CD4-positive, alpha-beta T cell treated with Interleukin-10 for 1 hour (primary cell): Measurements from ENCODE around the gene LRRN4CL.
"Not testable (repeated sequence)": the region's sequence is repeated elsewhere in the genome, so short reads cannot be mapped to it uniquely, and the experiment has no call there.

Experiments
- DNase-seq: peaks from one replicate; pipeline ENCODE4 v3.0.0-alpha.2; 2020

LRRN4CL gene

DNA sequence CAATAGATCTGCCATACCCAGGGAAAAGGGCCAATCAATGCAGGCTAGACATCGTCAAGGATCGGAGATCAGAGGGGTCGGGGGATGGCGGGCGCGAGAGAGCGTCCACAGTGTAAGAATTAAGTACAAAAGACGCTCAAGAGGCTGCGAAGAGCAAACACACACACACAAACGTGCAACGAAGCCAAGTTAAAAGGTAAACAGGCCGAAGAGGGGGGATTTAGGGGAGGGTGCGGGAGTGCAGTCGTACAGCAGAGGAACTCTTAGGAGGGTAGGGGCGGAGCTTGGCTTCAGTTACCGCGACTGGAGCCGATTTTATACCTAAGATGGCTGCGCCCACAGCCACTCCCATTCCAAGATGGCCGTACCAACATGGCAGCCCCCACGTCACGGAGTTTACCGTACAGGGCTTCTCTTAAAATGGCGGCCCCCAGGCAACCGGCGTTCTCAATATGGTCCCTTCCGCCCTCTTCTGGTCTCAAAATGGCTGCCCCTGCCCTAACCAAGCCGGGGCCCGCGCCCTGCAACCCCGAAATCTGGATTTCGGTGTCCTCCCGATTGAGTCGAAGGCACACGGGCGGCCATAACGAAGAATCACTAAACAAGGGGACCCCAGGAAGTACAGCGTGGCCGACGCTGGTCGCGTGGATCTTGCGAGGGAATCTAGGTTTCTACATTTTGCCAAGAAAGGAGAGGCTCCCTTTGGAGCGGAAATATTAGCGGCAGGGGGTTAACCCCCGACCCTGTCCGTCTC, 20.1 kb upstream of the LRRN4CL start:
- DNase-seq = peak; percentile 98

DNA sequence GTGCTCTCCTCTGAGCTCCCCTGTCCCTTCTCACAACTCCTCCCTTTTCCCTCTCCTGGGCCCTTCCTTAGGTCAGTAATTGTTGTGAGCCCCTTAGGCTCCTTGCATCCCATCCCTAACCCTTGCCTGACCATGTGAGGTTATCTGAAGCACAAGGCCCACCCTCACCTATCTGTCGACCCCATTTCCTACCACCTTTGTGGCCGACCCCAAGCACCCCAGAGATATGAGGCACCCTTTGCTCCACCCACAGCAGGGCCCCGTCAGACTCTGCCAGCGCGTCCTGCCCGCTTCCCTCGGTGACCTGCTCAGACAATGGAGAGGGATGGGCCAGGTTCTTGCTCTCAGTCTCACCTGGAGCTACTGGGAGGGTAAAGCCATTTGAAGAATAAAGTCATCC, 19.5 kb upstream of the LRRN4CL start:
- peak; percentile 59 for DNase-seq

DNA sequence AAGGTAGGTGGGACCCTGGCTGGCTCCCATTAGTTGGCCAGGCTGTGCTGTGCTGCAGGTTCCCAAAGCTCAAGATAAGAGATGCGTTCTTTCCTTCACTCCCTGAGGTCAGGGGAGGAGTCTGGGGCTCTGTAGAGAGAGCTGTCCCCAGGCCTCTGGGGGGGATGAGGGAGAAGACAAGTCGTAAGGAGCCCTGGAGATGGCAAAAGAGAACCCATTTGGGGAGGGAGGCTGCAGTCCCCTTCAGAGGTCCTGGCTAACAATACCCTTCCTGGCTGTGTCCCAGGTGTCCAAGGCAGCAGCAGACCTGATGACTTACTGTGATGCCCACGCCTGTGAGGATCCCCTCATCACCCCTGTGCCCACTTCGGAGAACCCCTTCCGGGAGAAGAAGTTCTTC, 19.1 kb upstream of the LRRN4CL start:
- DNase-seq = no peak

DNA sequence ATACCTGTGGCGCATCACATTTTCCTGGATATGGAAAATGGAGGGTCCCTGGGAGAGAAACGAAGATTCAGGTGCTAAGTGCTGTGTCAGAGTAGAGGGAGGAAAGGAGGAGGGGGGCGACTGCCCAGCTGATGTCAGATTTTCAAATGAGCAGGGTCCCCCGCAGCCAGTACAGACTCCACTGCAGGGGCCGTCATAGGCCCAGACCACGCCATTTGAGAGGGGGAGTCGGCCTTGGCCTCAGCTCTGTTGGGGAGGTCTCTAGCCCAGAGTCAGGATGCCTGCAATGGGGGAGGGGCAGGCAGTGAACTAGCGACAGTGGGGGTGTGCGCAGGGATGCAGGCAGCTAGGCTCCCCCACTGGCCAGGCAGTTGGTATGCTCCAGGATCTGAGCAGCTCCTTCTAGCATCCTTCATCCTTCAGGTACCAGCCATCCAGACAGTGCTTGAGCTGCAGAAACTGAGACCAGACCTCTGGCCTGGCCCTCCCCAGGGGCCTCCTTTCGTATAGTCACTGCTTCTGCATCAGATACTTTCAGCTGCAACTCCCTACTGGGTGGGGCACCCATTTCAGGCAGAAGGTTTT, 18.0 kb upstream of the LRRN4CL start, which contains the start of the genes BSCL2 and GNG3:
Gene BSCL2, minus strand, starts transcription at position 148 of the 585 bp plus-strand sequence. CDS start 229 bp downstream, outside the sequence.
Gene GNG3, plus strand, starts transcription at position 400 of the 585 bp plus-strand sequence. CDS start 620 bp downstream, outside the sequence.
- no peak for DNase-seq

DNA sequence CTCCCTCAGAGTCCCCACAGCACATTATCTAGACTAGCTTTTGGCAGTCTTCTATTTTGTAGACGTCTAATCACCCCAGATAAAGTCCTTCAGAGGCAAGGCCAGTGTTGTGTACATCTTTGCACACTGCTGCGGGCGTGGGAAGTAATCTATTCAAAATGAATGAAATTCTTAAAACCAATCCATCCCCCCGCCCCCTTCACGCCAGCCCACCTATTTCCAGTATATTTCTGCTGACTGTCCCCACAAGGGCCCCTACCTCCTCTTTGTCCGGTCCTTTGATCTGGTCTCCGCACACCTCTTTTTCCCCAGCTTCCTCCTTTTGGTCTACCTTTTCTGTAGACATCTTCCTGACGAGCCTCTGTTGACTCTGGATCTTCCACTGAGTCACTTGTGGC, 17.5 kb upstream of the LRRN4CL start:
- no peak for DNase-seq

DNA sequence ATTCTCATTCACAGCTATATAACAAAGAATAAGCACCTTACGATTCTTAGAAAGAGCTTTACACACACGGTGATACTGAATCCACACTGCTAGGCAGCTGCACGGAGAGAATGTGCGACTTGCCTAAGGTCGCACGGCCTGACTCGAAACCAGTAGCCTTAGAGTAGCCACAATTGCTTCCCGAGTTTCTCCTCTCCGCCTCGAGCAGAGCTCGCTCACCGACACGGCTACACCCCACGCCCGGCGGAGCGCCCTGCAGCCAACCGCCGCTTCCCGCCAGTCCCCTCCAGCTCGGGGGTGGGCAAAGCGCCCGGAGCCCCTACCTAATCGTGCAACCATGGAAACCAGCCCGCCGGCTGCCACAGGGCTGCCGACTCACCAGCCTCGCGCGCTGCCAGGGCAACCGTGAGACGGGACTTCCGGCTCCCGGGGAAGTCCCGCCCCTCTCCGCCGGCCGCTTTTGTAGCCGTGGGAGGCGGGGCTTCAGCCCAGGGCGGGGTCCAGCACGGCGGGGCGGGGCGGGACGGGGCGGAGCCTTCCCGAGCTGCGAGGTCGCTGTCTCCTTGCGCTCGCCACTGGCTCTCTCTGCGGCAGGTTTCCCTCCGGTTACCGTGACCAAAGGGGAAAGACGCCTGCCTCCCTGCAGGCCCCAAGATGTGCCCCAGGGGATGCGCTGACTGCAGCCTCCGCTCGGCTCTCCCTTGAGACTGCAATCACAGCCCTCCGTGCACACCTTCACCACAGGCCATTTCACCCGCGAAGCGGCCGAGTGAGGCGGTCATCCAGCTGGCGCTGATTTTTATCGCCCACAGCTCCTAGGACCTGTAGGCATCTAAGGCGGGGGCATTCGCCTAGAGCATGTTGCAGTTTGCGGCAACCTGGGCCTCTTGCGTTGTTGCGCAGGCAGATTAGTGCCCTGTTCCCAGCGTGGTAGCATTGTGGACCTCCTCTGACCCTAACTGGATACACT, 16.8 kb upstream of the LRRN4CL start:
- DNase-seq = peak; percentile 94

DNA sequence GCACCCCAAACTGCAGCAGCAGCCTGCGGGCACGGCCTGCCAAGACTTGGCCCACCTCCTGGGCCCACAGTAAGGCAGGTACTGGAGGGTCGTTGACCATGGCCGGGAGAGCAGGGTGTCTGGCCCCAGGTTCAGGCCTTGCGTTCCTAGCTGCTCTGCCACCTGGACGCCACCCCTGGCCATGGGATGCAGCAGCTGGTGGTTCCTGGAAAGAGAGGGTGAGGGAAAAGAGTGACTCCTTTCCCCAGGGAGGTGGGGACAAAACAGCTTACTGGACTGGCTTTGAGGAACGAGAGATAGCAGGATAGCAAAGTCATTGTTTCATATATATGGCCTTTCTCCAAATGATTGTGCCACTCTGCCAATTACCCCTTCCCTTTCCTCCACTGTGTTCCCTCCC, 16.1 kb upstream of the LRRN4CL start:
- no peak for DNase-seq

DNA sequence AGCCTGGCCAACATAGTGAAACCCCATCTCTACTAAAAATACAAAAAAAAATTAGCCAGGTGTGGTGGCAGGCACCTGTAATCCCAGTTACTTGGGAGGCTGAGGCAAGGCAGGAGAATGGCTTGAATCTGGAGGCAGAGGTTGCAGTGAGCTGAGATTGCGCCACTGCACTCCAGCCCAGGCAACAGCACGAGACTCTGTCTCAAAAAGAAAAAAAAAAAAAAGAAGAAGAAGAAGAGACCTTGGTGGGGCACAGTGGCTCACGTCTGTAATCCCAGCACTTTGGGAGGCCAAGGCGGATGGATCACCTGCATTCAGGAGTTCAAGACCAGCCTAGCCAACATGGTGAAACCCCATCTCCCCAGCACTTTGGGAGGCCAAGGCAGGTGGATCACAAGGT, 14.6 kb upstream of the LRRN4CL start:
- not testable (repeated sequence) for DNase-seq

DNA sequence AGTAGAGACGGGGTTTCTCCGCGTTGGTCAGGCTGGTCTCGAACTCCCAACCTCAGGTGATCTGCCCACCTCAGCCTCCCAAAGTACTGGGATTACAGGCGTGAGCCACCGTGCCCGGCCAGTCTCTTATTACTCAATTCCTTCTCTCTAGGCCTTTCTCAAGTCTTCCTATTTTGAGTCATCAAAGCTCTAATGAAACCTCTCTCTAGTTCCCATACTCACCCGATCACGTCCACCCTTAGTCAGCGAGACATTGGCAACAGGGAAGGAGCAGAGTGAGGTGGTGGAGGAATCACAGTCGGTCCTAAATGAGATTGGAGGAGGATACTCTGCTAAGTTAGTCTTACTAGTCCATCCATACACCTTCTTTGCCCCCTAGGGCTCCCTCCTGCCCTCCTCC, 12.9 kb upstream of the LRRN4CL start:
- no peak for DNase-seq

DNA sequence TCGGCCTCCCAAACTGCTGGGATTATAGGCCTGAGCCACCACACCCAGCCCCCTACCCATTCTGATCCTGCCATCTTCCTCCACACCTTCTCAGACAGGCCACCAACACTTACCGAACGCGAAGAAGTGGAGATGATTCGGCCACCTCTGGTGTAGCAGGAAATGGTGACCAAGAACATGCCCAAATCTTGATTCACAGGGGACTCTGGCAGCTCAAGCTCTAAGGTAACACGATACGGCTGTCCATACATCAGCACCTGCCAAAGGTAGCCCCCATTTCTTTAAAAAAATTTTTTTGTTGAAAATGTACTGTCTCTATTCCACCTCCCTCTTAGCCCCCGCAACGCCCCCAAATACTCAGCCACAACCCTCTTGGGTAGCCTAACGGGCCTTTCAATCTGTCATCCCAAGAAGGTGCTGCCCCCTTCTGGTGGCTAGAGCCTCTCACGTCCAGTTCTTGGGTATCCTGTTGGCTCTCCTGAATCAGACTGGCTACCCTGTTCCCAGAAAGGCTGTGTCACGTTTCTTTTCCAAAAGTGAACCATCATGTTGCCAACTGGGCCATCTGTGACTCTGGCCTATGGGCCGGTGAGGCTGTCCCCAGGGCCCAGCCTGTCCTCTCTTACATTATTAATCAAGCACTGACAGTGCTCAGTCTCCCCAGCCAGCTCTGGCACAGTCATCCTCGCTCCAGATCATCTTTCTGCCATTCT, 5.3 kb upstream of the LRRN4CL start:
- DNase-seq = peak; percentile 84

DNA sequence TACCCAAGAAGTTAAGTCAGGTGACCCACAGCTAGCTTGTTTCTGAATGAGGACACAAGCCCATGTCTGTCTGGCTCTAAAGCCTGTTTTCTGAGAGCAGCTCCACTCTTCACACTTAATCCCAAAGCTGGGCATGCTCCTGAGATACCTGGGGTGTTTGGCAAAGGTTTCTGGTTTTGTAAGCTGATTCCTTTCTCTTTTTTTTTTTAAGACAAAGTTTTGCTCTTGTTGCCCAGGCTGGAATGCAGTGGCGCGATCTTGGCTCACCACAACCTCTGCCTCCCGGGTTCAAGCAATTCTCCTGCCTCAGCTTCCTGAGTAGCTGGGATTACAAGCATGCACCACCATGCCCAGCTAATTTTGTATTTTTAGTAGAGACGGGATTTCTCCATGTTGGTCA, 4.3 kb upstream of the LRRN4CL start:
- not testable (repeated sequence) for DNase-seq

DNA sequence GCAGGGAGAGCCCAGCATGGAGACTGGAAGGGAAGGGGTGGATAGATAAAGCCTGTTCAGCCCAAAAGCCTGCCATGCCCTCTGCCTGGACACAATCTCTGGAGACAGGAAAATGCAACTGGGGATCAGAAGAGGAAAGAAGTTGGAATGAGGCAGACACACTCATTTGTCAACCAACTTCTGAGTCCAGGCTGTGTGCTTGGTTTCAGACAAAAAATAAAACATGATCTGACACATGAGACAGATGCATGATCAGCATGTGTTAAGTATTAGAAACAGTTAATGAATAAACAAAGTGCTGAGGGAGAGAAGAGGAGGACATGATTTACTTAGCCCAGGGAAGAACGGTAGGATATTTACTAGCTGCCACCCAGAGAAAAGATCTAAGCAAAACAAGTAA, 839 bp downstream of the LRRN4CL start:
- DNase-seq = no peak

DNA sequence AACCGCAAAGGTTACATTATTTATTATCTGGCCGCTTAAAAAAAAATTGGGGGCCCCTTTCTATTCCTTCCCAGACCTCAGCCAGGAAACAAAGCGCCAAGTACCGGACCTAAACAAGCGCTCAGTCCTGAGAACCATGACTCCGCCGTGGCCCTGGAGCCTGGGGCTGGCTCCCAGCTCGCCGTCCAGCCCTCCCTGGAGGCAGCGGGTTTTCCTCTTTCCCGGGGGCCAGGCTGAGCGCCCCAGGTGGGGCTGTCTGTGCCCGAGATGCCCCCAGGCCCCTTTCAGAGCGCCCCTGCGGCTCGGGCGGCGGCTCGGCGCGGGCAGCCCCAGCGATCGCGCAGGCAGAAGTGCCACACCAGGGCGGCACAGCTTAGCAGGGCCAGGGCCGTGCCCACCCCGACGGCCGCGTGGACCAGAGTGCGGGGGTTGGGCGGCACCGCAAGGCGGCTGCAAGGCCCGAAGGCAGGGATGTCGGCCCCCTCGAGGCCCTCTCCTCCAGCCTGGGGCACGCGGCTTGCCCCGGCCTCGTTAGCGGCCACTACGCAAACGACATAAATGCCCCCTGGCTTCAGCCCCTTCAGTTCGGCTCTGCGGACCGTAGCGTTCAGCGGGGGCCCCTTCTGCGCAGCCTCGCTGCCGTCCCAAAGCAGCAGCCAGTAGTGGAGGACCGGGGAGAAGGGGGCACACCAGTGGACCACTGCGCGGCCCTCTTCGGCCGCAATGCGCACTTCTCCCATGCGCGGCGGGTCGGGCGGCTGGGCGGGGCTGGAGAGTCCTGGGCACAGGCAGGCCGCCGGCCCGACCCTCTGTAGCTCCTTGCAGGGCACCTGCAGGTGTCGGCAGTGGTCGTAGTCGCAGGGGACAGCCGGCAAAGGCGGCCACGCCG, 1.6 kb downstream of the LRRN4CL start:
- no peak for DNase-seq

DNA sequence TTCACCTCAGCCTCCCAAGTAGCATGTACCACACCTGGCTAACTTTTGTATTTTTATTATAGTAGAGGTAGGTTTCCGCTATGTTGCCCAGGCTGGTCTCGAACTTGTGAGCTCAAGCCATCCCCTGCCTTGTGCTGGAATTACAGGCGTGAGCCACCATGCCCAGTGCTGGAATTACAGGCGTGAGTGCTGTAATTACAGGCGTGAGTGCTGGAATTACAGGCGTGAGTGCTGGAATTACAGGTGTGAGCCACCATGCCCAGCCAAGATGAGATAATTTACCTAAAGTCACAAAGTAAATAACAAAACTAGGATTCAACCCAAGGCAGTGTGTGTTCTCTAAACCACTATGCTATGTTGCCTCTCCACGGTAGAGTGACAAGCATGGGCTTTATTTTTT, 6.8 kb downstream of the LRRN4CL start:
- DNase-seq = no peak

DNA sequence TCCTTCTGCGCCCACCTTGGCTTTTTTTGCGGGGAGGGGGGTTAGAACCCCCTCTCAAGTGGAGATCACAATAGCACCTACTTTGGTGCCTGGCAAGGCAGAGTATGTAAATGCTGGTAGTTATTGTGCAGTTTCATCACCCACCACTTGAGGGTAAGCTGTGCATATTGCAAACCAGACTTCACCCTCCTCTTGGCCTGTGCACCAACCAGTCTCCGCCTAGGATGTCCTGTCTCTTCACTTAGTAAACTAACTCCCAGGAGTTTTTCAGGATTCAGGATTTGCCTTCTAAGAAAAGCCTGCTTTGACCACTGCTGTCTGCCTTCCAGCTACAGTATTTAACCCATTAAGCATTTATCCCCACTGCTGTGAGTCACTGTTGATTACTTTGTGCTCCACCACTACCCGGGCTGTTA, 8.5 kb downstream of the LRRN4CL start:
- peak; percentile 61 for DNase-seq

DNA sequence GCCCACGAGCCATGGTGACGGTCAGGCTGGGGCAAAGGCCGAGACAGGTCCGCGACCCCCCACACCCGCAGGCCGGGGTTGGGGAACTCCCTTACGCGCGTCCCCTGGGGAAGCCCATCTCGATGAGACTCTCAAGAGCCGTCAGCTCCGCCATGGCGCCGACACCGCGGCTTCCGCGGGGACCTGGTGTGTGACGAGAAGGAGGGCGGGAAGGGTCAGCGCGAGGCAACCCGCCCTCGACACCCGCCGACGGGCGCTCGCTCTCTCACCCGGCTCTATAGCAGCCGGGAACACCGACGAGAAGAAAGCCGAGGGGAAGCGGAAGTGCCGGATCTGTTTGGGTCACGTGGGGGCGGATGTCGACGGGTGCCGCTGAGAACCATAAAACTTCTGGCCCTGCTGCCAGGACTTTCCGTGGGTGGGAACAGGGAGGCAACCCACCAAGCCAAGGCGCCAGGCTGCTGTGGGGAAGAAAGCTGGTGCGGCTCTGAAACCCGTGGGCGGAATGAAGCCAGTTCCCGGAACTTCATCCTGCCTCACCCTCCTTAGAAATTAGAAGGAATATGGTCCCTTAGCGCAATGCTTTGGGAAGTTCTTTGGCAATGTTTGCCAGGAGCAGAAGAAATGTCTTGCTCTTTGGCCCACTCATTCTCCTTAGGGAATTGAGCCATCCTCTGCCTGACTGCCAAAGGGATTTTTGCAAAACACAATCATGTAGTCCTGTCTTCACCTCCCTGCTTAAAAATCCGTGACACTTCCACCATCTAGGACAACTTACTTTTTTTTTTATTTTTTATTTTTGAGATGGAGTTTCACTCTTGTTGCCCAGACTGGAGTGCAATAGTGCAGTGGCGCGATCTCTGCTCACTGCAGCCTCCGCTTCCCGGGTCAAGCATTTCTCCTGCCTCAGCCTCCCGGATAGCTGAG, 10.3 kb downstream of the LRRN4CL start, which contains the start of gene UBXN1:
Gene UBXN1, minus strand, starts transcription at position 304 of the 927 bp plus-strand sequence. Its CDS starts 150 bp downstream, at position 154.
- DNase-seq = peak; percentile 89

DNA sequence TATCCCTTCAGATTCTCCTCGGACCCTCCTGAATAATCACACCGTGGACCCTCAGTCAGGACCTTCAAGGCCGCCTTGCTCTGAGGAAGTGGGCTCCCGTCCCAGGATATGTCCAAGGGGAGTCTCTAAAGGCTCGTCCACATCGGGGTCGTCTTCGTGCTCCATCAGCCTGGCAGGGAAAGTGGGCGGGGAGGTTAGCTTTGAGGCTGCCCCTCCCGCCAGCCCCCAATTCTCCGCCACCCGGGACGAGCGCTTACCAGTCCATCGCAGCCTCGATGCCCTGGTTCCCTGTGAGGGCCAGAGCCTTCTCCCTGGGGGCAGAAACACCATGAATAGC, 10.9 kb downstream of the LRRN4CL start:
- DNase-seq = no peak

DNA sequence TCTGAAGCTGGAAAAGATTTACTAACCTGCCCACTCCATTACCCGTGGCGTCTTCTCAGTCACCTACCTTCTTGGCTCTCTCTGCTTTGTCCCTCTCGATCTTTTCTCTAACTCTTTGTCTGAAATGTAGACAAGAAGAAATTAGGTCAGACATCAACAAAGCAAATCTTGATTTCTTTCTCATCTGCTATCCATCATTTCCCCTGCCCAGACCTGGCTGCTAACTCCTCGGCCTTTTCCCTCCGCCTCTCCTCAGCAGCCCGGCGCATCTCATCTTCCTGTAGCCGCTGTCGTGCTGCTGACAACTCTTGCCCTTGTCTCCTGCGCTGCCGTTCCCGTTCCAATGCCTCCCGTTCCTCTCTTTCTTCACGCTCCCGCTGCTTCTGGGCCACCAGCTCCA, 11.6 kb downstream of the LRRN4CL start:
- no peak for DNase-seq

DNA sequence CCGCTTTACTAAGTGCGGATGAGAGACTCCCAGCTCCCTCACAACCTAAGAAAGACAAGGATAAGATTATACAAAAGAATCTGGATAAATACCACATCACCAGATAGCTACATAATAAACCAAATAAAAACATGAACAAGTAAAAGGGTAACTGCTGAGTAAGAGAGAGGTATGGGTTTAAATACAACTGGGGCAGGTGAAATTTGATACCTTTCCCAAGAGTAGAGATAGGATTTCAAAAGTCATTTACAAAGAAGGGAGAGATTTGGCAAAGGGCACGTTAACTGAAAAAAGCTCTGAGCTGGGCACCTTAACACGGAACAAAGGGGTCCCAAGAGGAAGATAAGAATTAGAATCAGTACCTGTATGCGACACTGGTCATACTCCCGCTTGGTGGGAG, 12.2 kb downstream of the LRRN4CL start:
- DNase-seq = no peak

DNA sequence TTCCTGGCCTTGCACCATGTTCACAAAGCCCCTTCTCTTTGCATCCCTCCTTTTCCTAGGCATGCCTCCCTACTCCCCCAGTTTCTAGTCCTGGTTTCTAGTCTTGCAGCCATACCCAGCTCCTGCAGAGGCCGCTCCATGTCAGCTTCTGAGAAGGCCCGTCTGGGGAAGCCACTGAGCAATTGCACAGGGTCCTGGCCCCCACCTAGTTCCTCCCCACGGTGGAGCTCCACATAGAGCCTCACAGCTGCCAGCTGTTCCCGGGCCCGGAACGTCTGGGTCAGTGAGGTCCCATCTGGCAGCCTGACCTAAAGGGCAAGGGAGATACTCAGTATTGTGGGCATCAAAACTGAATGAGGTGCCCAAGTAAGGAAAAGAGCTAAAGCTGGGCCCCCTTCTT, 12.6 kb downstream of the LRRN4CL start:
- no peak for DNase-seq
